GM10248 (cell line): Measurements from ENCODE around the gene FIS1.
"Not testable (repeated sequence)": the region's sequence is repeated elsewhere in the genome, so short reads cannot be mapped to it uniquely, and the experiment has no call there.

Experiments used
- CTCF ChIA-PET: fragments of 300-600 bp; sonication (Branson Sonifier 250); formaldehyde crosslinking; extraction: SDS; loops from one replicate; lab custom pipeline; 2021; ENCODE audit warnings: antibody characterized with exemption; lab: Yijun Ruan, JAX
- POLR2A ChIA-PET: fragments of 350-650 bp; sonication (Branson Sonifier 250); formaldehyde crosslinking; extraction: SDS; loops from one replicate; lab custom pipeline; 2020; ENCODE audit warnings: antibody characterized with exemption; lab: Yijun Ruan, JAX
- DNase-seq: peaks from one replicate; pipeline ENCODE4 v3.0.0; 2012; ENCODE audit errors: extremely low spot score
- CTCF ChIP-seq: IDR thresholded peaks from 2 replicates; pipeline ENCODE4 v1.5.1; 2012; ENCODE audit warnings: mild to moderate bottlenecking, low read depth; ENCODE audit errors: extremely low read depth, missing control alignments, control extremely low read depth

The FIS1 gene

GRCh38 chr7:101207459-101207858 is 37.4 kb downstream of the FIS1 start:
- DNase-seq: no peak
- TF ChIP-seq CTCF: no peak
- CTCF ChIA-PET: interaction anchor here (1.3 to 2.9 kb wide), 2 partner anchors 10 to 15 kb away, joined by 7 to 9 read pairs; partner anchors contain the start of genes PLOD3 and ZNHIT1

GRCh38 chr7:101206665-101207042 is 38.2 kb downstream of the FIS1 start:
- no peak for DNase-seq
- TF ChIP-seq CTCF: no peak
- ChIA-PET CTCF (interaction anchor here (2.9 kb wide), 1 partner anchor 10 kb away, joined by 9 read pairs; the partner anchor contains the start of genes PLOD3 and ZNHIT1), POLR2A (no interaction called here)

More at GRCh38 chr7:101207459-101207858, 37.4 kb downstream of the FIS1 start:
- POLR2A ChIA-PET: no interaction called here

- TF ChIP-seq CTCF: no peak
- ChIA-PET POLR2A (no interaction called here), CTCF (interaction anchor here (2.9 to 5.9 kb wide), 2 partner anchors 11 to 14 kb away, joined by 9 to 41 read pairs; partner anchors contain the start of genes PLOD3 and ZNHIT1)
- DNase-seq: no peak
Observed at GRCh38 chr7:101205901-101206664, 38.8 kb downstream of the FIS1 start.

- DNase-seq, POLR2A ChIA-PET: not testable (repeated sequence)
- CTCF ChIA-PET: interaction anchor here (0.8 to 5.9 kb wide), 5 partner anchors 12 to 127 kb away, joined by 3 to 41 read pairs (median 6); partner anchors contain the start of genes PLOD3 and ZNHIT1
Observed at GRCh38 chr7:101203740-101204738, 40.8 kb downstream of the FIS1 start.

- DNase-seq: no peak
- ChIA-PET POLR2A (no interaction called here), CTCF (interaction anchor here (0.8 to 5.9 kb wide), 4 partner anchors 10 to 59 kb away, joined by 3 to 41 read pairs (median 5); no protein-coding TSS in a partner anchor)
- no peak for TF ChIP-seq CTCF
Observed at GRCh38 chr7:101202603-101202918, 42.3 kb downstream of the FIS1 start.

GRCh38 chr7:101201695-101202602 is 42.9 kb downstream of the FIS1 start:
- no peak for TF ChIP-seq CTCF
- CTCF ChIA-PET: interaction anchor here (0.8 to 5.9 kb wide), 3 partner anchors 10 to 58 kb away, joined by 3 to 41 read pairs (median 7); no protein-coding TSS in a partner anchor
- DNase-seq: no peak
- POLR2A ChIA-PET: no interaction called here
